ENCODE results near the gene RUSC1.
"Not testable (repeated sequence)": the region's sequence is repeated elsewhere in the genome, so short reads cannot be mapped to it uniquely, and the experiment has no call there.

The RUSC1 gene, protein sequence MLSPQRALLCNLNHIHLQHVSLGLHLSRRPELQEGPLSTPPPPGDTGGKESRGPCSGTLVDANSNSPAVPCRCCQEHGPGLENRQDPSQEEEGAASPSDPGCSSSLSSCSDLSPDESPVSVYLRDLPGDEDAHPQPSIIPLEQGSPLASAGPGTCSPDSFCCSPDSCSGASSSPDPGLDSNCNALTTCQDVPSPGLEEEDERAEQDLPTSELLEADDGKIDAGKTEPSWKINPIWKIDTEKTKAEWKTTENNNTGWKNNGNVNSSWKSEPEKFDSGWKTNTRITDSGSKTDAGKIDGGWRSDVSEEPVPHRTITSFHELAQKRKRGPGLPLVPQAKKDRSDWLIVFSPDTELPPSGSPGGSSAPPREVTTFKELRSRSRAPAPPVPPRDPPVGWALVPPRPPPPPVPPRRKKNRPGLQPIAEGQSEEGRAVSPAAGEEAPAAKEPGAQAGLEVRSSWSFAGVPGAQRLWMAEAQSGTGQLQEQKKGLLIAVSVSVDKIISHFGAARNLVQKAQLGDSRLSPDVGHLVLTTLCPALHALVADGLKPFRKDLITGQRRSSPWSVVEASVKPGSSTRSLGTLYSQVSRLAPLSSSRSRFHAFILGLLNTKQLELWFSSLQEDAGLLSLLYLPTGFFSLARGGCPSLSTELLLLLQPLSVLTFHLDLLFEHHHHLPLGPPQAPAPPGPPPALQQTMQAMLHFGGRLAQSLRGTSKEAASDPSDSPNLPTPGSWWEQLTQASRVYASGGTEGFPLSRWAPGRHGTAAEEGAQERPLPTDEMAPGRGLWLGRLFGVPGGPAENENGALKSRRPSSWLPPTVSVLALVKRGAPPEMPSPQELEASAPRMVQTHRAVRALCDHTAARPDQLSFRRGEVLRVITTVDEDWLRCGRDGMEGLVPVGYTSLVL

DNA sequence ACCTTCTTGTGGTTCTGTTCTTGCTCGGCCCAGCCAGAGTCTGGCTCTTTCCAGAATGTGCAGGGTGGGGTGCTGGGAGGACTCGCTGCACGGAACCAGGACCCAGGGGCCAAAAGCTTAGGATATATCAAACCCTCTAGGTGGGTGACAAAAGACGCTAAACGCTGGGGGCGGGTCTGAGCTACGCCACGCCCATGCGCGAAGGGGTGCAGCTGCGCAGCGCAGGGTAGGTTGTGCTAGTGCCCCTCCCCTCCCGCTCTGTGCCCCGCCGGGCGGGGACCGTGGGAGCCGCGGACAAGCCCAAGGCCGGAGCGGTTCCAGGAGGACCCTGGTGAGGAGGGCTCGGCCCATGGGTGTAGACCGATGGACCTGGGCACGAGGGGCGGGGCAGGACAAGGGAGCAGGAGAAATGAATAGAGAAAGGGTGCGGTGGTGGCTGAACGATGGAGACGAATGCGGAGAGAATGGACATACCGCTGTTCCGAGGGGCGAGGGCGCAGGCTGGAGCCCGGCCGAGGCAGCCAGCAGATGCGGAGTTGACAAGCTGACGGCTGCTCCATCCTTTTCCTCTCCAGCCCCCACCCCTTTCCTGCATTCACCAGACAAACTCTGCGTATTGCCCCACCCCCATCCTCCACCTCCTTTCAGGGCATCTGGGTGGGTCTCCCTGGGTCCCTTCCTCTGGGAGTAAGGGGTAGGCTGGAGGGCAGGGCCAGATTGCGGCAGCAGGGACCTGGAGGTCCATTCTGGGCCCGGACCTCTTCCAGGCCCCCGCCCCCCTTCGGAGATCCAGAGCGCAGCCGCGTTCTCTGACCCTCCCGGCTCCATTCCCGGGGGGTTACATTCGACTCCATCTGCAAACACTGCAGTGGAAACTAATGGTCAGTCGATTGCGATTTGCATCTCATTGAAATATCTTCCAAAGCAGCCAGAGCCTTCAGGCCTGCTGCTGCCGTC is at the start of gene RUSC1:
RUSC1 (plus strand) TSS at position 234 of the 957 bp plus-strand sequence. CDS start 880 bp downstream, outside the sequence.
- DNase-seq, result peak; percentile 86

DNA sequence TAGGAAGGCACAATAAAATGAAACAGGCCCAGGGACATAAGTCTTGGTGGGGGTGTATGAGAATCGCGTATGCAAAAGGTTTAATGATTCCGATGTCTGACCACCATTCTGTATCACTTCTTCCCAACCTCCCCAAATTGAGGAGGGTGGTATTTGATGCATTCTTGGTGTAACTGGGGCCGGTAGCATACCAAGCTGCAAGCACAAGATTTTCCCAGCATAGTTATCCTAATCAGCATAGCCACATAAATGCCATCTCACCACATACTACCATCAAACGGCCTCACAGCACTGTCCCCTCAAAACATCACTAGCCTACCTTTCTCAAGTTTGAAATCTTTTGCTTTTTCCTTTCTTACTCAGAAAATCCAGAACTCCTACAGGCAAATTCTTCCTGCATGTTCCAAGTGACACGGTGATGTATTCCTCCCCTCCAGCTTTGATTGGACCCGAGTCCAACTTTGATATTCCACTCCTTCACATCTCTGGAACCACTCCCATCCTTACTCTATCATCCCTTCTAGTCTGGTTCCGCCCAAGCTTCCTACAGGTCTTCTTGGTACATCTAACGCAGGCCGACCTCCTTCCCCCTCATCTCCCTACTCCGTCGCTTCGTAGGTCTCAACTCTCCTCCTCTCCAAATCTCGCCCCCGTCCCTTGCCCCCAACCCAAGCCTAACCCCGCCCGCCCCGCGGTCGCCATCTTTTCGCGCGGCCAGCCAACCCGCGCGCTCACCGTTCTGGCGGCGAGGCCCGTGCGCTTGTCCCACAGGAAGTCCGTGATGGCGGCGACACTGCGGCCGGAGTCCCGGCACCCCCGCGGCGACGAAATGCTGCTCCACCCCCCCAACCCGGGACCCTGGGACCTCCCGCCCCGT is 48.0 kb upstream of the RUSC1 start:
- no peak for DNase-seq

DNA sequence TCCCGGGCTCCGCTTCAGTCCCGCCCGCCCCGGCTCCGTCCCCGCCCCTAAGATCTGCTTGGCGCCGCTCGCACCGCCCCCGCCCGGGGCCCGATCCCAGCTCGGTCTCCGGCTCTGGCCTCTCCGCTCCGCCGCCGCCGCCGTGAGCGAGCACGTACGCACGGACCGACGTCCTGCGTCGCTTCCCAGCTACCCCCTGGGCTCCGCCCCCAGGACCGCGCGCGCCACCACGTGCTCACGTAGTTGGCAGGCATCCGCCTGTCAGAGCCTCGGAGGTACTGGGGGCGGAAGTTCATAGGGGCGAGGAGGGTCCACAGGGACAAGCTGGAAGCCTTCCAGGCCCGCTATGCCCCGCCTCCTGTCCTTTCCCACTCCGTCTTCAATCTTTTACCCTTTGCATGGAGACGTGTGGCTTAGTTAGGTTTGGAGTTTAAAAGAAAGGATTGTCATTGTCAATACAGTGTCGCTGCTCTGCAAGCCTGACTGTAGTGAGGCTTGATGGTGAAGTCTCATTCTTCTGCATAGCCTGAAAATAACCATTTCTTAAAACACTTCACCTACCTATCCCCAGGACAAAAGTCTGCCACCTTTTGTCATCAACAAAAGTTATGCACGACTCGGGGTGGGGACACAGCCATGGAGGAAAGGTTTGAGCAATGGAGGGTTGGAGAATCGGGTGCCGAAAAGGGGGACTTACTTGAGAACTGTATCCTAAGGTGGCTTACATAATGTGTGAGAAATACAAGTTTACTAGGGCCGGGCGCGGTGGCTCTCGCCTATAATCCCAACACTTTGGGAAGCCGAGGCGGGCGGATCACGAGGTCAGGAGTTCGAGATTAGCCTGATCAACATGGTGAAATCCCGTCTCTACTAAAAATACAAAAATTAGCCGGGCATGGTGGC is 47.1 kb upstream of the RUSC1 start, which contains the start of gene CLK2:
CLK2 (minus strand) TSS at position 162 of the 903 bp plus-strand sequence. CDS start 2,527 bp downstream, outside the sequence.
- DNase-seq, result peak; percentile 98

DNA sequence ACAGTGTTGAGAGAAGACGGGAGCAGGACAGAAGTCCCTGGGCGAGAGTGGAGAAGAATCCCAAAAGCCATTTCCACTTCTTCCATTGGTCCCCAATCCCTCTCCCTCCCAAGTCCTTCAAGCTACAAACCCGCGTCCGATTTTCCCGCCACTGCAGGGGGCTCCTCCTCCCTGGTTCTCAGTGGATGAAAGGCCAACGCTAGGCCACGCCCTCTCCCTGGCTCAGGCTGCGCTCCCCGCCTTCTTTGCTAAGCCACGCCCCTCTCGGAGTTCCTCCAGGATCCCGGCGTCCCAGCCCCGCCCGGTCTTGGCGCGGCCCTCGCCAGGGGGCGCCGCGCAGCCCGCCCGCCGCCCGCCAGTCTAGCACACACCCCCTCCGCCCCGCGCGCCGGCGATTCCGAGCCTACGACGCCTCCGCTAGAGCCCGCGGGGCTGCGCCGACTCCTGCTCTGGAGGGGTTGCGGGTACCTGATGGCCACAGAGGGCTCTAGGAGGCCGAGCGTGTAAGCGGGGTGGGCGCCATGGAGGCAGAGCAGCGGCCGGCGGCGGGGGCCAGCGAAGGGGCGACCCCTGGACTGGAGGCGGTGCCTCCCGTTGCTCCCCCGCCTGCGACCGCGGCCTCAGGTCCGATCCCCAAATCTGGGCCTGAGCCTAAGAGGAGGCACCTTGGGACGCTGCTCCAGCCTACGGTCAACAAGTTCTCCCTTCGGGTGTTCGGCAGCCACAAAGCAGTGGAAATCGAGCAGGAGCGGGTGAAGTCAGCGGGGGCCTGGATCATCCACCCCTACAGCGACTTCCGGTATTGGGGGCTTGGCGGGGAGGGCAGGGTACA is 43.4 kb upstream of the RUSC1 start, which contains the start of gene HCN3:
HCN3 (plus strand) TSS at position 394 of the 832 bp plus-strand sequence; CDS start at position 522, 128 bp downstream.
- peak; percentile 99 for DNase-seq

DNA sequence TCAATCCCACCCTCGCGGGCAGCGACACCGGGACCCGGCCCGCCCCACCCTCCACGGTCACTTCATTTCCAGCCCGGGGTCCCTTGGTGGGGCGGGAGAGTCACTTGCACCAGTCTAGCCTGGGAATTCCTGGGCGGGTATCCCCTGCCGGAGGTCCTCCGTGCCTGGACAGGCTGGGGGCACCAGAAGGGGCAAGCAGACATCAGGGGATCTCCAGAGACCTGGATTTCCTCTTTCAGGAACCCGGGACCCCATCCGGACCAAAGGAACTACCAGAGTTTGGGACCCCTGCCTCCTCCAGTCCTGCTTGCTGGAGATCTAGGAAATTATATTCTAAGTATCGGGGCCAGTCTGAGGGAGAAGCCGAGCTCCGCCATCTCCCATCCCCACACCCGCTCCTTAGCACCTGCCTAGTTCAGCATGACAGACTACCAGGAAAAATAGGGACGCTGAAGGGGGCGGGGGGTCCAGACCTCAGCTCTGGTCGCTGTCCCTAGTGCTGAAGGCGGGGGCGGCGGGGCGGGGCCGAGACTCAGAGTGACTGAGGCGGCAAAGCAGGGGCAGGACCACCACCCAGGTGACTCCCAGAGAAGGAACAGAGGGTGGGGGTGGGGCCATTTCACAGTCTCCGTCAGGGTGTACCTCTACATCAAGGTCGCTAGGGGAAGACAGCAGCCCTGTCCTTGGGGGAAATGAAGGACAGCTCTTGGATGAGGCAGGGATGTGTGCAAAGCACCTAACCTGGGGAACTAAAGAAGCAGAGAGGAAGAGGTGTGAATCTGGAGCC is 42.6 kb upstream of the RUSC1 start:
- DNase-seq, result peak; percentile 72

DNA sequence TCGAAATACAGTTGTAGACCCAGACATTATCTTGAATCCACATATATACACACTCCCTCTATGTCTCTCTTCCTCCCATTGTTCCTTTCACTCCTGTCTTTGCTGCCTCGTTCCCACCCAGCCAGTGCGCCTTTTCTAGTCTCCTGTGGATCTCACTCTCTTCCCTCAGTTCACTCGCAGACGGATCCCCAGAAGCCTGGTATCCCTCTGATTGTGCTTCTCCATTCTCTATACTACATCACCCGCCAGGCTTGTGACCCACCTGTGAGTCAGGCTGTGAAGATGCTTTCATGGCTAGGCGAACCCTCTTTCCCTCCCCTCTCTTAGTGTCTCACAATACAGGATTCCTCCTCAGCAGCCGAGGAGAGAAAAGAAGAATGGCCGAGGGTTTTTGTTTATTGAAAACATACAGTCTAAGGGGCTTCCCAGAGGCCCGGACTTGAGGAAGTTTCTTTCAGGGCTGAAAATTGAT is 42.0 kb upstream of the RUSC1 start:
- DNase-seq, result no peak

DNA sequence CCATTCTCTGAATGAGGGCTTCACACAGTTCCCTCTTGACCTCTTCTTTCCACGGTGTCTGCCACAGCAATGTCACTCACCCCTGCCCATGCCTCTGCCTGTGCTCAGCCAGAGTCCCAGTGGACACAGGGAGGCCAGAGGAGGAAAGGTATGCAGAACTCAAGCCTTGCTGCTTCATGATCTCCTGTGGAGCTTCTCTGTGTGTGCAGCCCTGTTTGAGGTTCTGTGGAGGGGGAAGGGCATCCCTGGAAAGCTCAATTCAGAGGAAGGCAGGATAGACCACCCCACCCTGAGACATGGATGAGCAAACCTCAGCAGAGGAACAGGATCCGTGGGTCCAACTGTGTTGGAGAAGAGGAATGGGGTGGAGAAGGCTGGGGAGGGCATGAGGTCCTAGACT is 41.4 kb upstream of the RUSC1 start:
- no peak for DNase-seq

DNA sequence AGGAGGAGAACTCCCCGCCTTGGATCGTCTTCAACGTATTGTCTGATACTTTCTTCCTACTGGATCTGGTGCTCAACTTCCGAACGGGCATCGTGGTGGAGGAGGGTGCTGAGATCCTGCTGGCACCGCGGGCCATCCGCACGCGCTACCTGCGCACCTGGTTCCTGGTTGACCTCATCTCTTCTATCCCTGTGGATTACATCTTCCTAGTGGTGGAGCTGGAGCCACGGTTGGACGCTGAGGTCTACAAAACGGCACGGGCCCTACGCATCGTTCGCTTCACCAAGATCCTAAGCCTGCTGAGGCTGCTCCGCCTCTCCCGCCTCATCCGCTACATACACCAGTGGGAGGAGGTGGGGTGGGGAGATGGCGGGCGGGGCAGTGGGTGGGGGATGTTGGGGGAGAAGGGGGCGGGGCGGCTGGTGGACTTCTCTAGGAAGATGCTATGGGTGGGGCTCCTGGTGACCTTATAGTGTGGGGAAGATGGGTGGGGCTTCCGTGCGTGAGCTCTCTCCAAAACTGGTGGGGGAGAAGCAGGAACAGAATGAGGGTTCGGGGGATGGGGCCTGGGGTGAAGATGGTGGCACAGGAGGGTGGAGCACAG is 38.1 kb upstream of the RUSC1 start:
- no peak for DNase-seq

DNA sequence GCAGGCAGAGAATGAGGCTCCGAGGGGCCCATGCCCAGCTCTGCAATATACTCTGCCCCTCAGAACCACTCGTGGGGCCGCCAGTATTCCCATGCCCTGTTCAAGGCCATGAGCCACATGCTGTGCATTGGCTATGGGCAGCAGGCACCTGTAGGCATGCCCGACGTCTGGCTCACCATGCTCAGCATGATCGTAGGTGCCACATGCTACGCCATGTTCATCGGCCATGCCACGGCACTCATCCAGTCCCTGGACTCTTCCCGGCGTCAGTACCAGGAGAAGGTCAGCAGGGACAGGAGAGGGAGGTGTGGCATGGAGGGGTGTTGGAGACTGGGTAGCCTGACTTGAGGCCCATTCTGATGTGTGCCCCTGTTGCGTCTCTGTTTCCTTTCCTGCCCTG is 36.2 kb upstream of the RUSC1 start:
- no peak for DNase-seq

DNA sequence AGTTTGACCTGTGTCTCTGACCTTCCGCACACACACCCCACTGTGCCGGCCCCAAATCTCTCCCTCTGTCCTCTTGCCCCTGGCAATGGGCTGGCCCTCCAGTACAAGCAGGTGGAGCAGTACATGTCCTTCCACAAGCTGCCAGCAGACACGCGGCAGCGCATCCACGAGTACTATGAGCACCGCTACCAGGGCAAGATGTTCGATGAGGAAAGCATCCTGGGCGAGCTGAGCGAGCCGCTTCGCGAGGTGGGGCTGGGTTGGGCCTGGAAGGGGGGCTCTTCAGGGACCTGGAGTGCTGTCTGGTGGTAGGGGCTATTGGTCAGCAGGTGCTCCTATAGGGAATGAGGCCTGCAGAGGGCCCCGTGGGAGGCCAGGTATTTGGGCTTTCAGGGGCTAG is 35.6 kb upstream of the RUSC1 start:
- DNase-seq, result no peak

DNA sequence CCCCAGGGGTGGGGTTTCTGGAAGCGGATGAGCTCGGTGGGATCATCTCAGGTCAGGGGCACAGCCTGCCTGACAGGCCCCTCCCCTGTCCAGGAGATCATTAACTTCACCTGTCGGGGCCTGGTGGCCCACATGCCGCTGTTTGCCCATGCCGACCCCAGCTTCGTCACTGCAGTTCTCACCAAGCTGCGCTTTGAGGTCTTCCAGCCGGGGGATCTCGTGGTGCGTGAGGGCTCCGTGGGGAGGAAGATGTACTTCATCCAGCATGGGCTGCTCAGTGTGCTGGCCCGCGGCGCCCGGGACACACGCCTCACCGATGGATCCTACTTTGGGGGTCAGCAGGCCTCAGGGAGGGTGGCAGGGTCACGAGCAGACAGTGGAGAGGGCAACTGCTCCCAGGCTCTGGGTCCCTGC is 35.1 kb upstream of the RUSC1 start:
- DNase-seq, result no peak

DNA sequence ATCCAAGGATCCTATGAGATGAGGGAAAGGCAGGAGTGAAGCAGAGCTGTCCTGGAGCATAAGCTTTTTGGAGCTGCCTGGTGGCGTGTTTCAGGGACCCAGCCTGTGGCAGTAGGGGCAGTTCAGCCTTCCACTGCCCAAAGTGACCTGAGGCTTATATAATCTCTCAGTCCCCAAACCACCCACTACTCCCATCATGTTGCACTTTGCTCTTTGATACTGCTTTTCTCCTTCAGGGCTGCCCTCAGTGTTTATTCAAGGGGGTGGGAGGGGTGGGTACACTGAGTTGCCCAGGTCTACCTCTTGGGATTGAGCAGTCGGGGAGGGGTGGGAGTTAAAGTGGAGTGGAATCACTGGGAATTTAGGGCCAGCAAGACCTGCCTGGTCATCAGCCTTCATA is 34.1 kb upstream of the RUSC1 start:
- DNase-seq, result no peak

DNA sequence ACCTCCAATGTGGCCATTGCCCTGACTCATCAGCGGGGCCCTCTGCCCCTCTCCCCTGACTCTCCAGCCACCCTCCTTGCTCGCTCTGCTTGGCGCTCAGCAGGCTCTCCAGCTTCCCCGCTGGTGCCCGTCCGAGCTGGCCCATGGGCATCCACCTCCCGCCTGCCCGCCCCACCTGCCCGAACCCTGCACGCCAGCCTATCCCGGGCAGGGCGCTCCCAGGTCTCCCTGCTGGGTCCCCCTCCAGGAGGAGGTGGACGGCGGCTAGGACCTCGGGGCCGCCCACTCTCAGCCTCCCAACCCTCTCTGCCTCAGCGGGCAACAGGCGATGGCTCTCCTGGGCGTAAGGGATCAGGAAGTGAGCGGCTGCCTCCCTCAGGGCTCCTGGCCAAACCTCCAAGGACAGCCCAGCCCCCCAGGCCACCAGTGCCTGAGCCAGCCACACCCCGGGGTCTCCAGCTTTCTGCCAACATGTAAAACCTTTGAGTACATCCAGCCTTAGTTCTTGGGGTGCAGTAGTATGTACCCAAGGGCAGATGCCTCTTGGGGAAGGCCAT is 32.6 kb upstream of the RUSC1 start:
- no peak for DNase-seq

DNA sequence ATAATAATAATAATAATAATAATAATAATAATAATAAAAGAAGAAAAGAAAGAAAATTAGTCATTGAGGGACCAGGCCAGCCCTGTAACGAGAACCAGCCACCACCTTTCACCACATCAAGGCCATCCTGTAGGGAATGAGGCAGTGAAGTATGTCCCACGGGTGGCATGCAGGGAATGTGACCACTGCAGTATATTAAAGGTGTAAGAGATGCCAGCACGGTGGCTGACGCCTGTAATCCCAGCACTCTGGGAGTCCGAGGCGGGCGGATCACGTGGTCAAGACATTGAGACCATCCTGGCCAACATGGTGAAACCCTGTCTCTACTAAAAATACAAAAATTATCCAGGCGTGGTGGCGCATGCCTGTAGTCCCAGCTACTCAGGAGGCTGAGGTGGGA is 29.7 kb upstream of the RUSC1 start:
- DNase-seq, result not testable (repeated sequence)

DNA sequence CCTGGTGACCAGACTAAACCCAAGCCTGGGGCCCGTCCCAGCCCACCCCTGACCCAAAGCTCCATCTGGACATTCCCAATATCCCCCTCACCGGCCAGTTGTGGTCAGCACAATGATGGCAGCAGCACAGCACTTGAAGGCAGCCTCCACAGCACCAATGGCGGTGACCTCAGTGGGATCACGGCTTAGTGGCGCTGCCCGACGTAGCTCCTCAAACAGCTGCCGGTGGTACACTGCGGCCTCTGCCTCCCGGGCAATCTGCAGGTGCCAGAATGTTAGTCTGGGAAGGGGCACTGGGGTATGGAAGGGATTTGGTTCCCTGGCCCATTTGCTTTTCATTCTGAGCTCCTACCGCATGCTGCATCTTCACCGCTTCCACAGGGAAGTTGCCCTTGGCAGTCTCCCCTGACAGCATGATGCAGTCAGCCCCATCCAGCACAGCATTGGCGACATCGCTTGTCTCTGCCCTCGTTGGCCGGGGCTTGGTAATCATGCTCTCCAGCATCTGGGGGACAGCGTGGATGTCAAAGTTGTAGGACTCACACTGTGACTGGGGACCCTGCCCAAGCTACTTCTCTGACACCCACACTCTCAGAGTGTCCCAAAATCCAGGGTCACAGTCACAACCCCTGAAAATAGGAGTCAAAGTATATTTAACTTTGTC is 27.5 kb upstream of the RUSC1 start:
- no peak for DNase-seq

DNA sequence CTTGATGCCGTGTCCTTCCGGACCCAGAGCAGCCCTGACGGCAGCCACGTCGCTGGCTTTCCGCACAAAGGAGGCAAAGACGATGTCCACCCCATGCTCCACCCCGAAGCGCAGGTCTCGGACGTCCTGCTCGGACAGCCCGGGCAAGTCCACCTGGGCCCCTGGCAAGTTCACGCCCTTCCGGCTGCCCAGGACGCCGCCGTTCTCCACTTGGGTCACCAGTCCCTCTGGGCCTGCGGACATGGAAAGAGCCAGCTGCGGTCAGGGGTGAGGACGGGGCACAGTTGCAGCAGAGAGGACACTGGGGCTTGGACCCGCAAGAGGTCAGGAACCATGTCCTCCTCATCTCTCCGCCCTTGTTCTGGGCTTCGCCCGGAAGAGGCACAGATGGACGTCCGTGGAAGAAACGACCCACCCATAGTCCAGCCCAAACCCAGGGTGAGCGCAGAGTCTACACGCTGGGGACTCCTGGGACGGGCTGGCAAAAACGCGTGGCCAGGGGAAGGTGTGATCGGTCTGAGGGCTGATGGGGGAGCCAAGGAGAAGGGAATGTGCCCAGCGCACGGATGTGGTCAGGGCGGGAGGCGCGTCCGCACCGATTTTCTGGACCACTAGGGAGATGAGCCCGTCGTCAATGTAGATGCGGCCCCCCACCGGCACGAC is 26.0 kb upstream of the RUSC1 start:
- no peak for DNase-seq

Measured in CD4-positive, alpha-beta T cell treated with Interleukin-6 for 4 hours (primary cell).